Activated CD8-positive, alpha-beta memory T cell treated with anti-CD3 and anti-CD28 coated beads for 24 hours (primary cell): ENCODE results near the gene ITGAV.

Experiments used
- DNase-seq: peaks from one replicate; pipeline ENCODE4 v3.0.0-alpha.2; 2020

Gene ITGAV

GRCh38 chr2:186687807-186688211 lies 98.0 kb downstream of the ITGAV start:
- no peak for DNase-seq

GRCh38 chr2:186688813-186689212 lies 99.0 kb downstream of the ITGAV start:
- no peak for DNase-seq

- no peak for DNase-seq
These were observed 100.9 kb downstream of the ITGAV start for GRCh38 chr2:186690786-186691185.

DNA sequence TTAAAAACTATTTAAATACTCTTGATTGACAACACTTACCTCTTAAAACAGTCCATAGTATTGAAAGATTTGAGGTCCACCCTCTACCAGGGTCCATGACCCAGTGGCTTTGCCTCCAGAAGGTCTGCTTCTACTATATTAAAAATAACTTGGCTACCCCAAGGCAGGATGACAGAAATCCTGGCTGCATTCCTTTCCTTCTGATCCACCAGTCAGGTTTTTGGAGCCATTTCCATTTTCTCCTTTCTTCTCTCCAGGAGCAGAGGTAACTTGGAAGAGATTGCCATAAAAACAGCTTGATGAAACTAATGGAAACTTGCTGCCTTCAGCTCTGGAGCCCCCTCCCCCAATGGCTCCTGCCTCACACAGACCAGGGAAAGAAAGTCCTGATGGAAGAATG lies 101.4 kb downstream of the ITGAV start:
- no peak for DNase-seq

DNA sequence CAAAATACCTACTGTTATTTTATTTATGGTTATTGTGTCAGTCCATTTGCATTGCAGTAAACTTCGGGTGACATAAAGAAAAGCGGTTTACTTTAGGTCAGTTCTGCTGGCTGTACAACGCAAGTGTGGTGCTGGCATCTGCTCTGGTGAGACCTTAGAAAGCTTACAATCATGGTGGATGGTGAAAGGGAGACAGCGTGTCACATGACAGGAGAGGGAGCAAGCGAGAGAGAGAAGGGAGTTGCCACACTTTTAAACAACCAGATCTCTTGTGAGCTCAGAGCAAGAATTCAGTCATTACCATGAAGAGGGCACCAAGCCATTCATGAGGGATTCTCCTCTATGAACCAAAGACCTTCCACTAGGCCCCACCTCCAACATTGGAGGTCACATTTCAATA lies 102.0 kb downstream of the ITGAV start:
- DNase-seq, result no peak

DNA sequence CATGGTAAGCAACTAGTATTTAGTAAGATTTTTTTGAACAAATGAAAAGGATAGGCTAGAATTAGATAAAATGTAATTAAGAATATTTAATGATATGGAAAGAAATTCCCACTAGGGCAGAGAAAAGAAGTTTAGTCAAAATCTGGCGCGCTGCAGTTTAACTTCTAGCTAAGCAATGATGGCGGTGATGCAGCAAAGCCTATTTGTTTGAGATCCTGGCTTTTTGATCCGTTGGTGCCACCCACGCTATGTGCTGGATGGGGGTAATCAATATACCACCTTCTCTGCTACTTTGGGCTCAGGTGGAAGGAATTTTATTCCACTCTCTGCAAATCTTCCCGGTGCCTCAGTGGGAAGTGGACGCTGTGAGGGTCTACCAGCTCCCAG lies 103.6 kb downstream of the ITGAV start:
- DNase-seq, result no peak

- no peak for DNase-seq
These were observed 105.4 kb downstream of the ITGAV start for GRCh38 chr2:186695081-186695756.

- no peak for DNase-seq
These were observed 106.4 kb downstream of the ITGAV start for GRCh38 chr2:186696290-186696689.

DNA sequence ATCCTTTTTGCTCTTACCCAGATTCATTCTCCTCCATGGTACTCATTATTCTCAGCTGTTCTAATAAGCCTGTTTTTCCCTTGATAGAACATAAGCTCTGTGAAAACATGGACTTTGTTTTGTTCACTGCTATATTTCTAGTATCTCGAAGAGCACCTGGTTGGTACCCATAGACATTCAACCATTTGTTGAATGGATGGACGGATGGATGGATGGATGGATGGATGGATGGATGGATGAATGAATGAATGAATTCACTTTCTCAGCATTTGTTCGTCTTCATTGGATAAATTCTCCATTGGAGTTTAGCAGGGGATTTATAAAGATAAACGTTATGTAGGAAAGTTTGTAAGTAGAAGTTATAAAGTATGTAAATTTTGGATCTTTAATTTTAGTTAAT lies 106.9 kb downstream of the ITGAV start:
- no peak for DNase-seq

- no peak for DNase-seq
These were observed 107.7 kb downstream of the ITGAV start for GRCh38 chr2:186697536-186697935.

GRCh38 chr2:186699742-186700141 lies 109.9 kb downstream of the ITGAV start:
- no peak for DNase-seq

DNA sequence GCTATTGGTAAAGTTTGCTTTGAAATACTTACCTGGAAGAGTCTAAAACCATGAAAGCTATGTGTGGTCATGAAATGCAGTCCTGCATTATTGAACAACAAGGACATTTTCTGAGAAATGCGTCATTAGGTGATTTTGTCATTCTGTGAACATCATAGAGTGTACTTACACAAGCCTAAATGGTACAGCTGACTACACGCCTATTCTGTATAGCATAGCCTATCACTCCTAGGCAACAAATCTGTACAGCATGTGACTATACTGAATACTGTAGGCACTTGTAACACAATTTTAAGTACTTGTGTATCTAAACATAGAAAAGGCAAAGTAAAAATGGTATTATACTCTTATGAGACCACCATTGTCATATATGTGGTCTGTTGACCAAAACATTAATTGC lies 112.2 kb downstream of the ITGAV start:
- DNase-seq, result no peak

DNA sequence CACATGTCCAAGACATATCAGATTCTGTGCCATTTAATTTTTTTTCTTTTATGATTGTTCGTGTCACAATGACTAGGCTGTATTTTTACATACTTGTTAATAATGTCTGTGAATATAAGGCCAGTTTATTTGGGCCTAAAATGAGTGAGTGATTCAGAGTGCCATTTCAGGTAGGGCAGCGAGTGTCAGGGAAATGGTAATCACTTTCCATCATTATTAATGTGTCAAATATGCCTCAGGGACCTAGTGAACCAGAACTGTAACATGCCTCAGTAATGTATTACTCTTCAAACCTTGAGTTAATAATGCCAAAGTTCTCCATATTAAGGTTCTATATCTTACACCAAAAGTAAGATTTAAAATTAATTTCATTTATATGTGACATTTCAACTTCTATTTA lies 112.6 kb downstream of the ITGAV start:
- no peak for DNase-seq

DNA sequence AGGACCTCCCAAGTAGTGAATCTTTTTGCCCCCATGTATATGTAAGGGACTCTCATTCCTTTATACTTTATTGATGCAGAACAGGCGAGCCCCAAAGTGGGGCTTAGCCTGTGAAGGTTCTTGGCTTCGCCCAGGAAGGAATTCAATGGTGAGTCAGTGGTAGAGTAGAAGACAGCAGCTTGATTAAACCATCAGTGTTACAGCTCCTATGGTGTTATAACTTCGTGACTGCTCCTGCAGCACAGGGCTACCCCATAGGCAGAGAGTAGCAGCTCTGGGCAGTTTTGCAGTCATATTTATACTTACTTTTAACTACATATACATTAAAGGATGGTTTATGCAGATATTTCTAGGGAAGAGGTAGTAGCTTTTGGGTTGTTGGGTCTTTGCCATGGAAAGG lies 115.0 kb downstream of the ITGAV start:
- no peak for DNase-seq

DNA sequence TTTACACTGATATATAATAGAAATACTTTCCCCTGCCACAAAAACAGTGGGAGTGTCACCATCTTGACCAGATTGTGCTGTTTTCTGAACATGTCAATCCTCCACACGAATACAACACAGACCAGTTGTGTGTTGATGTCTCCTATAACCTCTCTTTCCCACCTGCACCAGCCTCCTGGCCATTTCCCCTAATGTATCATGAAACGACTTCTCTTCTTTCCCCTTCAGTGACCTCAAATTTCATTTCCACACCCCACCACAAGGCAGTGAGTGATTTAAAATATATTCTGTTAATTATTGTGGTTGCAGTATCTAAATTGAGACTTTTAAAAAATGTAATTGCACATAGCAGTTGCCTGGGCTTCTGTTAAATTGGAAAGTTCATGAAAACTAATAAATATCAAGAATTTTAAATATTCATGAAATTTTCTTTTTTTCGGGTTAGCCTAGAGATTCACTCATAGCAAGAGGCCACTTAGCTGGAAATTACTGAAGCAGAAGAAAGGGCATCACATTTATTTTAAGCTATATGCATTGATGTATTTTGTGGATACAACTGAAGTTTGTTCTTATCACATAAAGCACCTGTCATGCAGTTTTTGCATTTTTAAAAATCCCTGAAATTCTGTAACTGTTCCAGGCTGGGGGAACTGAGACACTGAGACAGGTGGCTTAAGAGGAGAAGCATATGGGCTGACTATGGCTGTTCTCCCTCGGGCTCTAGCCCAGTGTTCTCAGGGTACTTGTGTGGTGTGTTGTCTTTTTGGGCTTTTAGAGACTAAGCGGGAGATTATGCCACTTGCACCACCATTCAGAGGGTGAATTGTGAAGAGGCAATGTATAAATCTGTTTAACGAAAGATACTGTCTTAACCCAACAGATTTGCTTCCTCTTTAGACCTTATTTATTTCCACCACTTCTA lies 119.9 kb downstream of the ITGAV start:
- no peak for DNase-seq

DNA sequence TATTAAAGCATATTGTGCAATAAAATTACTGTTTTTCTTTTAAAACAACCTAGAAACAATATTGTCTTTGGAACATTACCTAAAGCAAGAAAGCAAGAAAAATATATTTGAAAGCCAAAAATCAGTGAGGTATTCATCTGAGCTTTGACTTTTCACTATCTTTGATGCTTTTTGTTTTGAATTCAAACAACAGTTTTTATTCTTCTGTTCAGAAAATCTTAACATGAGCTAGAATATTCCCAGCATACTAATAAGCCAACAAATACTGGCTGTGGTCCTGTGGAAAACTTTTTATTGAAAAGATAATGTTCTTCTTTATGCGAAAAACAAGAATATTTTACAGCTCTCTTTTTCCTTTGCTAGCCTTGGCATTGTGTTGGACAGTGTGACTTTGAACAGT lies 123.8 kb downstream of the ITGAV start:
- DNase-seq, result no peak

DNA sequence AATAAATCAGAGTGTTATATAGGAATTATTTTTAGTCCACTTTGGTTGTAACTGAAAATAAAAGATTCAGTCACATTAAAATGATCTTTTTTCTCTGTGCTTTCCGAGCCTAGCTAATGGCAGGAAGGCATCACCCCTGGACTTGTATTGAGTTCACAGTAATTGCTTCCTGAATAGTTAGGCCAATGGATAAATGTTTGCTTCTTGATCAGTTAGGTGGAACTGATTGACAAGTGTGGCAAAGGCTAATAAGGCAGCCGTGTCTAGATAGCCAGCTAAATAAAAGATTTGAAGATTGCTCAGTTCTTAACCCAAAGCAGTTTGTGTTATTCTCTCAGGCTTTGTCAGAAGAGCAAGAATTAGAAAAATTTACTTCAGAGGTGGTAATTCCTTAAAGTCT lies 124.8 kb downstream of the ITGAV start:
- no peak for DNase-seq

DNA sequence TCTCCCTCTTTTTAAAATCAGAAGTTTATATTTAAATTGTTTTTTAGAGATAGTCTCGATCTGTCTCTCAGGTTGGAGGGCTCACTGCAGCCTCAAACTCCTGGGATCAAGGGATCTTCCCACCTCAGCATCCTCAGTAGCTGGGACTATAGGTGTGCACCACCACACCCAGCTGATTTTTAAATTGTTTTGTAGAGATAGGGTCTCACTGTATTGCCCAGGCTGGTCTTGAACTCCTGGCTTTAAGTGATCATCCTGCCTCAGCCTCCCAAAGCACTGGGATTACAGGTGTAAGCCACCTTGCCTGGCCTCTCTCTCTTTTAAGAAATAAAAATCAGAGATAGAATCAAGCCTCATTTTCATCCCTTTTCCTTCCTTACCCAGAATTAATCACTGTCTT lies 126.1 kb downstream of the ITGAV start:
- no peak for DNase-seq

GRCh38 chr2:186716899-186717298 lies 127.0 kb downstream of the ITGAV start:
- no peak for DNase-seq

DNA sequence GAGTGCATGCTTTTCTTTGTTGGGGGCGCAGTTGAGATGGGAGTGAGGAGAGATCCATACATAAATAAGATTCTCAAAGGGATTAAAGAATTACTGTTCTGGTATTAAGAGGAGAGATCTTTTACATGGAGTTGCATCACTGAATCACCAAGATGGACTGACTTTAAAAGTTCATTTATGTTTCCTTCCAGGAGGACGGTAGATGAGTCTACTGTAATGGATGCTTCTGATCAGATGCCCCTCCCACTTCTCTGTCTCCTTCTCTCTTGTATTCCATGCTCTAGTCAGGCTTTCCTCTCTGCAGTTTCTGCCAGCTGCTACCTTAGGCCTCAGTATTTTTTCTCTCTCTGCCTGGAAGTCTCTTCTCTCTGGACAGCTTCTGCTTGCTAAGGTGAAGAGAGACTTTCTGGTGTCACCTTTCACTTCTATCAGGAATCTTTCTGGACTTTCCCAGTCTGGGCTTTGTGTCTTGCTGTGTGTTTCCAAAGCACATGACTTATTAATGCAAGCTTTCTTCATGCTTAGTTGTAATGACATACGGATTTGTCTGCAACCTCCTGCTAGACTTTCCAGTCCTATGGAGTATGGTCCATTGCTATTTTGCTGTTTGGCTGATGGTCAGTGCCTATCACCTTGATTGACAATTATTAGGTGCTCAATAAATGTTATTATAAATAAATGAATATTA lies 127.6 kb downstream of the ITGAV start:
- no peak for DNase-seq

GRCh38 chr2:186718122-186718521 lies 128.3 kb downstream of the ITGAV start:
- no peak for DNase-seq

- DNase-seq, result no peak
These were observed 129.0 kb downstream of the ITGAV start for GRCh38 chr2:186718903-186719302.

DNA sequence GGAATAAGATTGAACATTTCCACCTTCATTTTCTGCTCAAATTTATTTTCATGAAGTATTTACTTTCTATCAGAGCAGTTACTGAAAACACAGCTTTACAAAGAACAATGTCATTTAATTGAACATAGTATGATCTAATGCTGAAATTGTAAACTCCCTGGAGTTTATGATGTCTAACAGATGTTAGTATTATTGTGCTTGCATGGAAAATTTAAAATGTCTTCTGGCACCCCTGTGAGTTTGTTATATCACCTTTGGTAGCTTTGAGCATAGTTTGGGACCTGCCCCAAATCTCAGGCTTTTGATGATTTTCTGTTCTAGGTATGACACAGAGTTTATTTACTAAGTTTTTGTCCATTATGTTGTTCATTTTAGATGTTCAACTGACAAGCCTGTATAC lies 132.1 kb downstream of the ITGAV start:
- no peak for DNase-seq

DNA sequence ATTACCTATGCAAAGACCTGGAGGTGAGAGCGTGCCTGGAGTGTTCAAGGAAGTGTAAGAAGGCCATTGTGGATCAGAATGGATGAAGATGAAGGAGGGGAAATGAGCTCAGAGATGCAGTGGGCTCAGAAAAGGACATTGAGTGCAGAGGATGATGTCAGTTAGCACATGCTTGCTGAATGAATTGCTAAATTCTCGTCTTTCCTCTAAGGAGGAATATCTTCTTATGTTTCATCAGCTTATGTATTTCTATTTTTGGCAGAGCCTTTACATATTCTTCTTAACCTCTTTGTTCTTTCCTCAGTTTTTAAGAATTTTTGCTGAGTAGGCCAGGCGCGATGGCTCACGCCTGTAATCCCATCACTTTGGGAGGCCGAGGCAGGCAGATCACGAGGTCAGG lies 134.9 kb downstream of the ITGAV start:
- no peak for DNase-seq
